Eye (tissue), 1 donor: ENCODE measurements around the gene COL28A1.
"Not testable (repeated sequence)": the region's sequence is repeated elsewhere in the genome, so short reads cannot be mapped to it uniquely, and the experiment has no call there.

Experiments
- DNase-seq: peaks from one replicate; pipeline ENCODE4 v3.0.0-alpha.2; 2015

COL28A1 gene

GRCh38 chr7:7516156-7516555, 19.5 kb downstream of the COL28A1 start:
- DNase-seq: no peak

- DNase-seq: no peak
Measured at GRCh38 chr7:7512861-7513597, 22.6 kb downstream of the COL28A1 start.

- DNase-seq: no peak
Measured at GRCh38 chr7:7510794-7511193, 24.9 kb downstream of the COL28A1 start.

GRCh38 chr7:7505915-7506314, 29.8 kb downstream of the COL28A1 start:
- DNase-seq: peak; percentile 34

- DNase-seq: no peak
Measured at GRCh38 chr7:7504910-7505704, 30.6 kb downstream of the COL28A1 start.

GRCh38 chr7:7499892-7500291, 35.8 kb downstream of the COL28A1 start:
- DNase-seq: no peak

- peak; percentile 83 for DNase-seq
Measured at GRCh38 chr7:7498856-7499255, 36.8 kb downstream of the COL28A1 start.

- no peak for DNase-seq
Measured at GRCh38 chr7:7496311-7496710, 39.4 kb downstream of the COL28A1 start.

- no peak for DNase-seq
Measured at GRCh38 chr7:7495171-7495570, 40.5 kb downstream of the COL28A1 start.

GRCh38 chr7:7491044-7491443, 44.6 kb downstream of the COL28A1 start:
- DNase-seq: peak; percentile 48

GRCh38 chr7:7490003-7490402, 45.7 kb downstream of the COL28A1 start:
- no peak for DNase-seq

- no peak for DNase-seq
Measured at GRCh38 chr7:7489546-7489945, 46.1 kb downstream of the COL28A1 start.

GRCh38 chr7:7486362-7486761, 49.3 kb downstream of the COL28A1 start:
- DNase-seq: no peak

GRCh38 chr7:7484072-7484471, 51.6 kb downstream of the COL28A1 start:
- DNase-seq: no peak

GRCh38 chr7:7481802-7482201, 53.9 kb downstream of the COL28A1 start:
- no peak for DNase-seq

- no peak for DNase-seq
Measured at GRCh38 chr7:7479275-7479805, 56.3 kb downstream of the COL28A1 start.

- DNase-seq: no peak
Measured at GRCh38 chr7:7478569-7478968, 57.1 kb downstream of the COL28A1 start.

- not testable (repeated sequence) for DNase-seq
Measured at GRCh38 chr7:7477641-7478040, 58.0 kb downstream of the COL28A1 start.

GRCh38 chr7:7476381-7476780, 59.3 kb downstream of the COL28A1 start:
- DNase-seq: no peak

GRCh38 chr7:7475601-7476000, 60.1 kb downstream of the COL28A1 start:
- no peak for DNase-seq

- DNase-seq: no peak
Measured at GRCh38 chr7:7474436-7474835, 61.2 kb downstream of the COL28A1 start.

GRCh38 chr7:7464991-7465765, 70.5 kb downstream of the COL28A1 start:
- not testable (repeated sequence) for DNase-seq

- no peak for DNase-seq
Measured at GRCh38 chr7:7454000-7454399, 81.7 kb downstream of the COL28A1 start.
